DMS 273 (cell line): Measurements from ENCODE around the gene MYMK.

Source experiments
- DNase-seq: peaks from one replicate; lab custom pipeline; 2025; ENCODE audit not compliant: unreplicated experiment; lab: John Stamatoyannopoulos, UW

Gene MYMK

GRCh38 chr9:133506653-133507038 is 18.1 kb downstream of the MYMK start:
- DNase-seq = no peak

GRCh38 chr9:133505901-133506652 is 18.7 kb downstream of the MYMK start:
- no peak for DNase-seq

GRCh38 chr9:133505186-133505830 is 19.5 kb downstream of the MYMK start:
- DNase-seq = no peak

GRCh38 chr9:133502112-133502511 is 22.6 kb downstream of the MYMK start:
- DNase-seq = no peak

- DNase-seq = no peak
Measured at GRCh38 chr9:133499892-133500270, 24.9 kb downstream of the MYMK start.

GRCh38 chr9:133499132-133499891 is 25.4 kb downstream of the MYMK start:
- no peak for DNase-seq

- no peak for DNase-seq
Measured at GRCh38 chr9:133496861-133497842, 27.6 kb downstream of the MYMK start.

GRCh38 chr9:133495327-133496293 is 29.1 kb downstream of the MYMK start:
- no peak for DNase-seq

- DNase-seq = no peak
Measured at GRCh38 chr9:133494636-133495326, 30.0 kb downstream of the MYMK start.

GRCh38 chr9:133493845-133494540 is 30.8 kb downstream of the MYMK start:
- no peak for DNase-seq

- no peak for DNase-seq
Measured at GRCh38 chr9:133493428-133493827, 31.3 kb downstream of the MYMK start.

- peak; percentile 73 for DNase-seq
Measured at GRCh38 chr9:133492061-133493021, 32.4 kb downstream of the MYMK start.

GRCh38 chr9:133491656-133491925 is 33.2 kb downstream of the MYMK start:
- no peak for DNase-seq

GRCh38 chr9:133490865-133491655 is 33.7 kb downstream of the MYMK start:
- no peak for DNase-seq

GRCh38 chr9:133490201-133490681 is 34.5 kb downstream of the MYMK start:
- no peak for DNase-seq
